HepG2 (cell line): Measurements from ENCODE around the gene TNS1.

Experiments used
- NCOA2 ChIP-seq: sonication (generic); formaldehyde crosslinking; IDR thresholded peaks from 2 replicates; pipeline ENCODE4 v1.8.0; 2022; ENCODE audit warnings: inconsistent platforms
- ZFYVE20 ChIP-seq: sonication (generic); formaldehyde crosslinking; IDR thresholded peaks from 2 replicates; pipeline ENCODE4 v1.8.0; 2023; ENCODE audit warnings: low read depth, mild to moderate bottlenecking, moderate library complexity, missing genetic modification reagents, borderline replicate concordance
- TF ChIP-seq, protein P1 (sequence below): sonication (generic); formaldehyde crosslinking; IDR thresholded peaks from 2 replicates; pipeline ENCODE4 v1.8.1; 2023; ENCODE audit warnings: missing genetic modification reagents, mild to moderate bottlenecking, borderline replicate concordance

DNA sequence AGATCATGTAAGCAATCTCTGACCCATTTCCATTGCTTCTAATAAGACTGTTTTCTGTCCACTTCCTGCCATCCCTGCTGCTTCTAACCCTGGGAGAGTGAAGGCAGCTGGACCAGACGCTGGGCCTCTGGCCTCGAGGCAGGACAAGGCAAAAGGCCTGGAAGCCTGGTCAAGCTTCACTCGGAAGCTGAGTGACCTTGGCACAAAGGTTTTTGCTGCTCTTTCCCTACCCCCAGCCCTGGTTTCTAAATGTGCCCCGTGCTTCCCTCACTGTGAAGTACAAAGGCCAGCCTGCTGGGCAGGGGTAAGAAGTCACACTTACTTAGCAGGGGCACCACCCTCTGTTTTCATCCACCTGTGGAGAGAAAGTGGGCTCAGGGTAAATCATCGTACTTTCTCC lies 195.0 kb downstream of the TNS1 start:
- TF ChIP-seq, protein P1, sequence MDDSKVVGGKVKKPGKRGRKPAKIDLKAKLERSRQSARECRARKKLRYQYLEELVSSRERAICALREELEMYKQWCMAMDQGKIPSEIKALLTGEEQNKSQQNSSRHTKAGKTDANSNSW (CRISPR knock-in tag): no peak
- no peak for TF ChIP-seq NCOA2 (CRISPR knock-in tag)
- TF ChIP-seq ZFYVE20 (CRISPR knock-in tag): no peak
